ENCODE measurements around the gene SMC3.
"Not testable (repeated sequence)": the region's sequence is repeated elsewhere in the genome, so short reads cannot be mapped to it uniquely, and the experiment has no call there.

Gene SMC3

GRCh38 chr10:110567201-110568054 is at the start of gene SMC3:
TSS of gene SMC3 (plus strand) at chr10:110567695. CDS start at chr10:110567817, 122 bp downstream.
- DNase-seq (ENCODE audit: low spot score): peak; percentile 92

GRCh38 chr10:110522365-110522988 is 45.0 kb upstream of the SMC3 start:
- no peak for DNase-seq (ENCODE audit: low spot score)

GRCh38 chr10:110523736-110524135 is 43.8 kb upstream of the SMC3 start:
- no peak for DNase-seq (ENCODE audit: low spot score)

- DNase-seq (ENCODE audit: low spot score): no peak
Observed at GRCh38 chr10:110524179-110524858, 43.2 kb upstream of the SMC3 start.

- DNase-seq (ENCODE audit: low spot score): no peak
Observed at GRCh38 chr10:110524859-110525232, 42.6 kb upstream of the SMC3 start.

GRCh38 chr10:110525349-110526260 is 41.9 kb upstream of the SMC3 start:
- DNase-seq (ENCODE audit: low spot score): no peak

GRCh38 chr10:110527731-110528171 is 39.7 kb upstream of the SMC3 start:
- DNase-seq (ENCODE audit: low spot score): no peak

GRCh38 chr10:110528224-110528996 is 39.1 kb upstream of the SMC3 start:
- DNase-seq (ENCODE audit: low spot score): no peak

GRCh38 chr10:110528997-110529524 is 38.4 kb upstream of the SMC3 start:
- DNase-seq (ENCODE audit: low spot score): peak; percentile 73

GRCh38 chr10:110529596-110530011 is 37.9 kb upstream of the SMC3 start:
- peak; percentile 21 for DNase-seq (ENCODE audit: low spot score)

GRCh38 chr10:110530131-110530831 is 37.2 kb upstream of the SMC3 start:
- no peak for DNase-seq (ENCODE audit: low spot score)

GRCh38 chr10:110531687-110532086 is 35.8 kb upstream of the SMC3 start:
- no peak for DNase-seq (ENCODE audit: low spot score)

- DNase-seq (ENCODE audit: low spot score): not testable (repeated sequence)
Observed at GRCh38 chr10:110532628-110533027, 34.9 kb upstream of the SMC3 start.

GRCh38 chr10:110533149-110533548 is 34.3 kb upstream of the SMC3 start:
- DNase-seq (ENCODE audit: low spot score): no peak

GRCh38 chr10:110534571-110534970 is 32.9 kb upstream of the SMC3 start:
- no peak for DNase-seq (ENCODE audit: low spot score)

GRCh38 chr10:110535958-110536891 is 31.3 kb upstream of the SMC3 start:
- peak; percentile 72 for DNase-seq (ENCODE audit: low spot score)

GRCh38 chr10:110539091-110539490 is 28.4 kb upstream of the SMC3 start:
- DNase-seq (ENCODE audit: low spot score): no peak

- no peak for DNase-seq (ENCODE audit: low spot score)
Observed at GRCh38 chr10:110540031-110540430, 27.5 kb upstream of the SMC3 start.
